Spleen (tissue), 11 donors: ENCODE measurements around the gene SETD1A. TPM values are rescaled to one million over a fixed set of nuclear protein-coding genes. Genes with fewer than 3 reads are reported as not detected.

ENCODE experiments used
- DNase-seq: peaks from one replicate; pipeline ENCODE4 v3.0.0-alpha.2; 2020
- H3K27ac ChIP-seq, 8 donors: fragments of 200-600 bp; sonication (generic) in 7 of 8; 1 replicate in 4 of 8; 2 replicates in 4 of 8; pipeline versions ENCODE4 v1.5.0 to v1.8.0; 2016 to 2021; ENCODE audit warnings: inconsistent platforms in 4 of 8, mild to moderate bottlenecking in 4 of 8, moderate library complexity in 1 of 8
- H3K27me3 ChIP-seq, 7 donors: fragments of 200-600 bp; sonication (generic) in 6 of 7; replicated peaks in 1 of 7; 1 replicate in 4 of 7; 2 replicates in 3 of 7; pipeline versions ENCODE4 v1.5.0 to v1.8.0; 2016 to 2021; ENCODE audit warnings: inconsistent platforms in 3 of 7, mild to moderate bottlenecking in 1 of 7
- H3K36me3 ChIP-seq, 6 donors: fragments of 200-600 bp; sonication (generic) in 5 of 6; 1 replicate in 4 of 6; 2 replicates in 2 of 6; pipeline versions ENCODE4 v1.5.0 to v1.8.0; 2016 to 2021; ENCODE audit warnings: inconsistent platforms in 2 of 6
- H3K4me1 ChIP-seq, 6 donors: fragments of 200-600 bp; sonication (generic) in 5 of 6; 1 replicate in 3 of 6; 2 replicates in 3 of 6; pipeline versions ENCODE4 v1.5.0 to v1.8.0; 2016 to 2021; ENCODE audit warnings: inconsistent platforms in 3 of 6
- H3K4me3 ChIP-seq, 8 donors: fragments of 200-600 bp; sonication (generic) in 7 of 8; 1 replicate in 4 of 8; 2 replicates in 4 of 8; pipeline versions ENCODE4 v1.5.0 to v1.8.0; 2016 to 2021; ENCODE audit warnings: inconsistent platforms in 4 of 8, mild to moderate bottlenecking in 4 of 8, moderate library complexity in 2 of 8
- H3K9me3 ChIP-seq, 8 donors: fragments of 200-600 bp; sonication (generic) in 7 of 8; 1 replicate in 4 of 8; 2 replicates in 4 of 8; pipeline versions ENCODE4 v1.5.0 to v1.8.0; 2016 to 2021; ENCODE audit warnings: inconsistent platforms in 4 of 8
- POLR2A ChIP-seq, 3 donors: fragments of 450-650 bp; IDR thresholded peaks; one replicate each; pipeline ENCODE4 v1.5.1; 2017; ENCODE audit warnings: antibody characterized with exemption in 3 of 3, mild to moderate bottlenecking in 1 of 3
- POLR2AphosphoS5 ChIP-seq, 3 donors: sonication (generic); formaldehyde crosslinking; IDR thresholded peaks; one replicate each; pipeline ENCODE4 v1.5.1; 2017; ENCODE audit warnings: antibody characterized with exemption in 3 of 3
- WGBS, 5 donors: extraction: QIAGEN DNeasy Blood & Tissue Kit in 3 of 5; methylation state at CpG; one replicate each; pipeline versions ENCODE4 v1.1.5 to v1.1.7; 2013 to 2018; 5-methylcytosine and 5-hydroxymethylcytosine counted together
- intact Hi-C: fragments of 100-400 bp; cut with DNase I; formaldehyde crosslinking; loops from one replicate; pipeline ENCODE4 v1.15.0; 2023; ENCODE audit warnings: low total_unique reads
- polyA plus RNA-seq, 3 donors: library from polyadenylated mRNA; stranded (reverse); fragments of 200-250 nt; gene quantifications; one replicate each; pipeline ENCODE4 v1.2.1, GENCODE V29; 2013
- total RNA-seq, 7 donors: library from RNA; depleted of rRNA in 3 of 7; stranded (reverse); fragments of >200 nt in 3 of 7; fragmentation: NEBNext Ultra II Directional in 4 of 7; extraction: Animal tissue kit (Norgen Biotek cat#: 25700) in 4 of 7; gene quantifications; one replicate each; pipeline versions ENCODE4 v1.1.0 to v1.2.1, GENCODE V29; 2016 to 2021
- TF ChIP-seq, protein P1 (sequence below), 11 experiments: fragments of 200-600 bp in 7 of 11; fragments of 450-650 bp in 4 of 11; sonication (generic) in 4 of 11; IDR thresholded peaks in 8 of 11; conservative IDR thresholded peaks in 3 of 11; 1 replicate in 7 of 11; 2 replicates in 4 of 11; pipeline versions ENCODE4 v1.4.0 to v1.8.0; 2016 to 2021; ENCODE audit warnings: antibody characterized with exemption in 11 of 11, inconsistent platforms in 4 of 11, mild to moderate bottlenecking in 1 of 11
- donor health status: healthy with polysubstance abuse.
- donor health status: DM: no; HTN: no; CAD: no; lungs with moderate emphysema.
- donor health status: DM: no; HTN: no; CAD: no.
- donor health status: Bipolar disorder and iron deficiency.
- donor health status: healthy.
- donor health status: DM: no; HTN: no; CAD: no.
- donor health status: DM: yes; HTN: yes; CAD: no.

The SETD1A gene
- total and polyA plus RNA-seq, 10 donors = 4.8 to 24.9 (median 14.7) TPM

DNA sequence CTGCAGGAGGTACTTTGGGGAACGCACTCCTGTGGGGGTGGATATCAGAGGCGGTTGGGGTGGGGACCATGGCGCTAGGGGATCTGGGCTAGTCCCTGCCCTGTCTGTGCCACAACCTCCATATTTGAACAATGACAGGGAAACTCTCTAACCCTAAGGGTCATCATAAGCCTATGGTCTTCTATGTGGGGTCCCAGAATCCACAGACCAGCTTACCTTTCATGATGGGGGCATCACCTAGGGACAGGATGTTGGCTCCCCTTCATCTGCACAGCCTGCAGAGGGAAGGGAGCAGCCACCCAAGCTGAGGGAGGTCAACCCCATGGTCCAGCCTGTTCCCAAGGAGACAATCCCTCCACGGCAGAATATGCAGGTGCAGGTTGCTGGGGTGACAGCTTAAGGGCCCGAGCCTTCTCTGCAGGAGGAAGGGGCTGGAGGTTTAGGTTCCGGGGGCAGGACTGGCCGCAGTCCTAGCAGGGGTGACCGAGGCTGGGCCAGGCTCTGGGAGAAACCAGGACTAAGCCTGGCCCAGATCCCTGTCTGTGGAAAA lies 7.0 kb upstream of the SETD1A start:
- no peaks in the 10 kb centered on the region for H3K9me3 ChIP-seq
- no peak for TF ChIP-seq POLR2A (IDR thresholded peaks at IDR 0.05)
- TF ChIP-seq, protein P1, sequence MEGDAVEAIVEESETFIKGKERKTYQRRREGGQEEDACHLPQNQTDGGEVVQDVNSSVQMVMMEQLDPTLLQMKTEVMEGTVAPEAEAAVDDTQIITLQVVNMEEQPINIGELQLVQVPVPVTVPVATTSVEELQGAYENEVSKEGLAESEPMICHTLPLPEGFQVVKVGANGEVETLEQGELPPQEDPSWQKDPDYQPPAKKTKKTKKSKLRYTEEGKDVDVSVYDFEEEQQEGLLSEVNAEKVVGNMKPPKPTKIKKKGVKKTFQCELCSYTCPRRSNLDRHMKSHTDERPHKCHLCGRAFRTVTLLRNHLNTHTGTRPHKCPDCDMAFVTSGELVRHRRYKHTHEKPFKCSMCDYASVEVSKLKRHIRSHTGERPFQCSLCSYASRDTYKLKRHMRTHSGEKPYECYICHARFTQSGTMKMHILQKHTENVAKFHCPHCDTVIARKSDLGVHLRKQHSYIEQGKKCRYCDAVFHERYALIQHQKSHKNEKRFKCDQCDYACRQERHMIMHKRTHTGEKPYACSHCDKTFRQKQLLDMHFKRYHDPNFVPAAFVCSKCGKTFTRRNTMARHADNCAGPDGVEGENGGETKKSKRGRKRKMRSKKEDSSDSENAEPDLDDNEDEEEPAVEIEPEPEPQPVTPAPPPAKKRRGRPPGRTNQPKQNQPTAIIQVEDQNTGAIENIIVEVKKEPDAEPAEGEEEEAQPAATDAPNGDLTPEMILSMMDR (IDR thresholded peaks at IDR 0.05 in 8 of 11, conservative IDR thresholded peaks at IDR 0.05 in 3 of 11) = no peak
- no peak for TF ChIP-seq POLR2AphosphoS5 (IDR thresholded peaks at IDR 0.05)
- H3K4me1 ChIP-seq = peaks cover 16 to 72% (median 40%) of the 10 kb centered on the region in 6 donors
- no peak for DNase-seq
- no peaks in the 10 kb centered on the region for H3K27me3 ChIP-seq
- H3K27ac ChIP-seq = peak overlapping the region; percentile 89 to 99 (median 96)
- WGBS, 5 donors = 65 to 73% (median 67%) methylated on average over 7 to 8 of the region's 8 CpGs
- H3K36me3 ChIP-seq = peaks cover 0 to 40% (median 0%) of the 10 kb centered on the region in 6 donors
- intact Hi-C loops = no loop called here
- H3K4me3 ChIP-seq = peak overlapping the region in 6 of 8 donors; percentile 90 to 98 (median 92)

DNA sequence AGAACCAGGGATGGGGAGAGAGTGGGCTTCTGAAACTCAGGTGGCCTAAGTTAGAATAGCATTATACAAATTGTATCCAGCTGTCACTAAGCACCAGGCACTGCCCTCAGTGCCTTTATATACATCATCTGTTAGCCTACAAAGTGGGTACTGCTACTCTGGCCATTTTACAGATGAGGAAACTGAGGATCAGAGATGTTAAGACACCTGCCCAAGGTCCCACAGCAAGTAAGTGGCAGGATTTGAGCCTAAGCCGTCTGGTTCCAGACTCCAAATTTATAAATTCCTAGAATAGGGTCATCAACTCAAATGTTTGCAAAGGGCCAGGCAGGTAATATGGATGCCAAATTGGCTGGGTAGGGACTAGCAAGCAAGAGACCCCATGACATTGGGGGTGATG lies 6.4 kb upstream of the SETD1A start:
- no peaks in the 10 kb centered on the region for H3K9me3 ChIP-seq
- intact Hi-C loops = no loop called here
- DNase-seq = no peak
- H3K36me3 ChIP-seq = peaks cover 0 to 34% (median 0%) of the 10 kb centered on the region in 6 donors
- H3K4me1 ChIP-seq = peaks cover 16 to 76% (median 41%) of the 10 kb centered on the region in 6 donors
- H3K27me3 ChIP-seq = no peaks in the 10 kb centered on the region
- TF ChIP-seq POLR2A (IDR thresholded peaks at IDR 0.05) = no peak
- TF ChIP-seq, protein P1 (IDR thresholded peaks at IDR 0.05 in 8 of 11, conservative IDR thresholded peaks at IDR 0.05 in 3 of 11) = no peak
- no peak for TF ChIP-seq POLR2AphosphoS5 (IDR thresholded peaks at IDR 0.05)
- H3K27ac ChIP-seq = peak overlapping the region in 6 of 8 donors; percentile 89 to 99 (median 96)
- 62 to 89% (median 85%) methylated on average over 1 of the region's 1 CpG for WGBS, 5 donors
- no peak overlapping the region for H3K4me3 ChIP-seq

DNA sequence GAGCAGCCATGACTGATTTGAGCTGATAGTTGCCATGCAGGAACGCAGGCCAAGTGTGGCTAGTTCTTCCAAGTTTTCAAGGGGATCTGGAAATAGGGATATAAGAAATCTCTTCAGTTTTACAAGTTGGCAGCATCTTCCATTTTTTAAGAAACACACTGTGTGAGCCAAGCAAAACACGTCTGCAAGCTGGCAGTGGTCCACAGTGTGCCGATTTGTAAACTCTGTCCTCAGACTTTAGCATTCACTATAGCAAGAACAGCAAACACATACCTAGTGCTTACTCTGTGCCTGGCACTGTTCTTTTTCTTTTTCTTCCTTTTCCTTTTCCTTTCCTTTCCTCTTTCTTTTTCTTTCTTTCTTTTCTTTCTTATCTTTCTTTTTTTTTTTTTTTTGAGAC lies 5.8 kb upstream of the SETD1A start:
- Histone ChIP-seq H3K9me3 (no peaks in the 10 kb centered on the region), H3K36me3 (peaks cover 0 to 28% (median 0%) of the 10 kb centered on the region in 6 donors), H3K4me1 (peaks cover 20 to 82% (median 45%) of the 10 kb centered on the region in 6 donors), H3K27me3 (no peaks in the 10 kb centered on the region), H3K27ac (peak overlapping the region in 1 of 8 donors; percentile 99), H3K4me3 (no peak overlapping the region)
- TF ChIP-seq, protein P1 (IDR thresholded peaks at IDR 0.05 in 8 of 11, conservative IDR thresholded peaks at IDR 0.05 in 3 of 11) = no peak
- TF ChIP-seq POLR2A (IDR thresholded peaks at IDR 0.05) (no peak), POLR2AphosphoS5 (IDR thresholded peaks at IDR 0.05) (no peak)
- WGBS, 5 donors = 67 to 86% (median 71%) methylated on average over 3 of the region's 3 CpGs
- intact Hi-C loops = no loop called here
- DNase-seq = no peak

DNA sequence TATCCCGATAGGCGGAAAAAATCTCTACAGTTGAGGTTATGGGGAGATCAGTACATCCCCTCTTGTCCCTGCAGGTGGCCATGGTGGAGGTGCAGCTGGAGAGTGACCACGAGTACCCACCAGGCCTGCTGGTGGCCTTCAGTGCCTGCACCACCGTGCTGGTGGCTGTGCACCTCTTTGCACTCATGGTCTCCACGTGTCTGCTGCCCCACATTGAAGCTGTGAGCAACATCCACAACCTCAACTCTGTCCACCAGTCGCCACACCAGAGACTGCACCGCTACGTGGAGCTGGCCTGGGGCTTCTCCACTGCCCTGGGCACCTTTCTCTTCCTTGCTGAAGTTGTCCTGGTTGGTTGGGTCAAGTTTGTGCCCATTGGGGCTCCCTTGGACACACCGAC lies 4.4 kb upstream of the SETD1A start:
- WGBS, 5 donors = 81 to 88% (median 87%) methylated on average over 9 of the region's 9 CpGs
- Histone ChIP-seq H3K27me3 (no peaks in the 10 kb centered on the region), H3K27ac (peak overlapping the region in 4 of 8 donors; percentile 36 to 99 (median 48)), H3K4me1 (peaks cover 21 to 80% (median 46%) of the 10 kb centered on the region in 6 donors), H3K36me3 (peaks cover 0 to 22% (median 0%) of the 10 kb centered on the region in 6 donors), H3K9me3 (no peaks in the 10 kb centered on the region), H3K4me3 (no peak overlapping the region)
- DNase-seq = no peak
- no peak for TF ChIP-seq POLR2AphosphoS5 (IDR thresholded peaks at IDR 0.05)
- no peak for TF ChIP-seq POLR2A (IDR thresholded peaks at IDR 0.05)
- TF ChIP-seq, protein P1 (IDR thresholded peaks at IDR 0.05 in 8 of 11, conservative IDR thresholded peaks at IDR 0.05 in 3 of 11) = no peak
- intact Hi-C loops = no loop called here
